Left renal pelvis (tissue), 4 donors: ENCODE measurements around the gene KBTBD4. TPM values are rescaled to one million over a fixed set of nuclear protein-coding genes. Genes with fewer than 3 reads are reported as not detected.
"Not testable (repeated sequence)": the region's sequence is repeated elsewhere in the genome, so short reads cannot be mapped to it uniquely, and the experiment has no call there.

Experiments
- DNase-seq, 4 donors: peaks; one replicate each; pipeline ENCODE4 v3.0.0-alpha.2; 2013; ENCODE audit warnings: low read depth in 4 of 4, low spot score in 3 of 4
- polyA plus RNA-seq, 4 donors: library from polyadenylated mRNA; unstranded; fragments of 120-200 nt; gene quantifications; one replicate each; pipeline ENCODE4 v1.2.1, GENCODE V29; 2013; ENCODE audit not compliant: insufficient read length in 4 of 4

Gene KBTBD4
- polyA plus RNA-seq, 4 donors = 21.2 to 26.5 (median 25.0) TPM

GRCh38 chr11:47530721-47531120 is 48.0 kb downstream of the KBTBD4 start:
- DNase-seq = not testable (repeated sequence)

- DNase-seq = no peak
Observed at GRCh38 chr11:47529951-47530350, 48.8 kb downstream of the KBTBD4 start.

DNA sequence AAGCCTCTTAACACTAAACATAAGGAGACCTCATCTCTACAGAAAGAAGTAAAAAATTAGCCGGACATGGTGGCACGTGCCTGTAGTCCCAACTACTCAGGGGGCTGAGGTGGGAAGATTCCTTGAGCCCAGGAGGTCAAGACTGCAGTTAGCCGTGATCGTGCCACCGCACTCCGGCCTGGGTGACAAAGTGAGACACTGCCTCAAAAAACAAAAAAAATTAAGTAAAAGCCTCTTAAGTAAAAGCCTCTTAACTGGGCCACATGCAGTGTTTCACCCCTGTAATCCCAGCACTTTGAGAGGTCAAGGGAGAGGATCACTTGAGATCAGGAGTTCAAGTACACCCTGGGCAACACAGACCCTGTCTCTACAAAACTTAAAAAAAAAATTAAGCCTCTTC is 51.6 kb downstream of the KBTBD4 start:
- DNase-seq = no peak

DNA sequence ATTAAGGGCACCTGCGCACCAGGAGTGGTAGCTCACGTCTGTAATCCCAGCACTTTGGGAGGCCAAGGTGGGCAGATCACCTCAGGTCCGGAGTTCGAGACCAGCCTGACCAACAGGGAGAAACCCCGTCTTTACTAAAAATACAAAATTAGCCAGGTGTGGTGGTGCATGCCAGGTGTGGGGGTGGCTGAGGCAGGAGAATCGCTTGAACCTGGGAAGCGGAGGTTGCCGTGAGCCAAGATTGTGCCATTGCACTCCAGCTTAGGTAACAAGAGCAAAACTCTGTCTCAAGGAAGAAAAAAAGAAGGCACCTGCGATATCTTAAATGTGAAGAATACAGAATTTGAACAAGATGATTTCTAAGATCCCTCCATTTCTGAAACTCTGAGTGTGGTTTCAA is 52.7 kb downstream of the KBTBD4 start:
- DNase-seq = not testable (repeated sequence)

DNA sequence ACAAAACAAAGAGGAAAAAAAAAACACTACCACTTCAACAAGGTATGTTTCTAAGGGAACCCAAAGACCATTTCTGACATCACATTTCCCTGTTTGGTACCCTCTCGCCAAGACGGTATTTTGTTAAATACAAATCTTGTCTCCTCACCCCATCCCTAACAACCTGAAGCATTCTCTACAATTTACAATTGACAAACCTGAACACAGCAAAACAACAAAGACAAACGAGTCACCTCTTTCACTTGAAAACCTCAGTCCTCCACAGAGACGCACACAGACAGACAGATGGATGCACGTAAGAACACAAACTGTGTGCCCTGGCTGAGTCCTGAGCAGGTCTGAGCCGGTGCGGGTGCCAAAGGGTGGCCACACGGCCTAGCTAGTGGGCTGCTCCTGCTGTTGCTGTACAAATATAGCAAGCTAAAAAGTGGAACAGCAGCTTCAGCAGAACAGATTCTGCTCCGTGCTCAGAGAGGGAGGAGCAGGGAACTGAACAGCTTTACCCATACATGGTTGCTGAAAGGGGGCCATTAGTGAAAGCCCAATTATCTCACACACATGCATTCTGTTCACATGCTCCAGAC is 54.4 kb downstream of the KBTBD4 start:
- no peak for DNase-seq

DNA sequence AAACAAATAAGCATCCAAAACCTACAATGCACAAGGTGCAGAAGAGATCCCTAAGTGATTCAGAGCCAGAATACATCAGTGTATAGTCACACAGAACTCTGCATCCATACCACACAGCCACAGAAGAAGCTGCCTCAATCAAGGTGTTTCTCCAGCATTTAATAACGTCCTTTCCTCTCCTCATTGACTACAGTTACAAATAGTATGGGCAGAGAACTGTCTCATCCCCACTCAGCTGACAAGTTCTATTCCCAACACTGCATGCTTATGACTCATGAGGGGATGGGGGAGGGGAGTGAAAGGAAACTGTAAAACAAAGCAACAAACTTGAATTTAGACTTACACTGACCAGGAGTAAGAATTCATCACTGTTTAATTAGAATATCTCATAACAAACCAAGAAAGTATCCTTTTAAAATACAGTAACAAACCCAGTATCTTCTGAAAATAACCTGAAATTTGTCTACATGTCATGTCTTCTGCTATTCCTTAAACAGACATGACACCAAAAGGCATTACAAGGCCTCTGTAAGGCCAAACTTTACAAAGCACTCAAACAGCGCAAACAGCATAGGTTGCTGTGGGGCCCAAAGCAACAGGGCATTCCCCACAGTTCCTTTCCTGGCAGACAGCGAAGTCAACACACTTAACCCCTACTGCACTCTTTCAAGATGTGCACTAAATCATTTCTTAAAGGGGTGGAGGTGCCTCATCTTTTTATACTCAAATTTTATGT is 55.1 kb downstream of the KBTBD4 start:
- peak in 2 of 4 donors; percentile 16 to 18 for DNase-seq

Other genes with a start within 250 kb of the KBTBD4 start
- gene MYBPC3, start 226.3 kb downstream of the KBTBD4 start, polyA plus RNA-seq = under 1 TPM in 3 of 4 donors, not detected in 1; 0.03 to 0.14 (median 0.07) TPM
- gene SPI1, start 200.4 kb downstream of the KBTBD4 start, polyA plus RNA-seq = 1 to 10 TPM; 3.4 to 7.8 (median 4.4) TPM
- gene SLC39A13, start 170.4 kb downstream of the KBTBD4 start, polyA plus RNA-seq = 10 to 100 TPM; 42.6 to 72.0 (median 45.5) TPM
- gene PSMC3, start 152.5 kb downstream of the KBTBD4 start, polyA plus RNA-seq = 100 to 1,000 TPM; 108 to 161 (median 148) TPM
- gene RAPSN, start 129.8 kb downstream of the KBTBD4 start, polyA plus RNA-seq = under 1 TPM in 2 of 4 donors, not detected in 2; 0.17 to 0.26 TPM
- 100 to 1,000 TPM in 2 of 4 donors, 10 to 100 TPM in 2; 76.5 to 122 (median 106) TPM for gene CELF1, start 25.8 kb downstream of the KBTBD4 start, polyA plus RNA-seq
- gene PTPMT1, start 13.4 kb downstream of the KBTBD4 start, polyA plus RNA-seq = 10 to 100 TPM; 36.7 to 57.6 (median 51.7) TPM
- gene NDUFS3, start 104 bp upstream of the KBTBD4 start, polyA plus RNA-seq = 100 to 1,000 TPM in 3 of 4 donors, 10 to 100 TPM in 1; 80.5 to 151 (median 147) TPM
- gene FAM180B, start 7.7 kb upstream of the KBTBD4 start, polyA plus RNA-seq = 1 to 10 TPM in 1 of 4 donors, under 1 TPM in 3; 0.11 to 4.0 (median 0.37) TPM
- 10 to 100 TPM in 2 of 4 donors, 1 to 10 TPM in 2; 6.1 to 12.8 (median 9.5) TPM for gene C1QTNF4, start 15.4 kb upstream of the KBTBD4 start, polyA plus RNA-seq
- gene MTCH2, start 63.6 kb upstream of the KBTBD4 start, polyA plus RNA-seq = 100 to 1,000 TPM in 3 of 4 donors, 10 to 100 TPM in 1; 50.1 to 123 (median 110) TPM
- gene AGBL2, start 136.4 kb upstream of the KBTBD4 start, polyA plus RNA-seq = 10 to 100 TPM in 1 of 4 donors, 1 to 10 TPM in 3; 4.5 to 14.1 (median 8.6) TPM
- 100 to 1,000 TPM; 102 to 181 (median 131) TPM for gene FNBP4, start 188.4 kb upstream of the KBTBD4 start, polyA plus RNA-seq